Calu3 (cell line): ENCODE data around the gene FREM1. TPM values are rescaled to one million over a fixed set of nuclear protein-coding genes. Genes with fewer than 3 reads are reported as not detected.

Experiments
- BruUV-seq: library from RNA; stranded (reverse); fragments of 400-500 nt; replicated peaks from 2 replicates; lab custom pipeline; 2021; lab: Mats Ljungman, UMichigan
- CTCF ChIA-PET: fragments of 300-600 bp; sonication (Branson Sonifier 250); formaldehyde crosslinking; loops from one replicate; lab custom pipeline; 2022; ENCODE audit warnings: antibody characterized with exemption; lab: Charles Lee
- DNase-seq: peaks from one replicate; pipeline ENCODE4 v3.0.0; 2022
- H3K27ac Mint-ChIP-seq: one replicate; pipeline ENCODE4 v1.8.0; 2022; ENCODE audit warnings: mixed read lengths; ENCODE audit not compliant: unreplicated experiment
- H3K27me3 Mint-ChIP-seq: one replicate; pipeline ENCODE4 v1.8.0; 2022; ENCODE audit warnings: mixed read lengths; ENCODE audit not compliant: unreplicated experiment
- H3K36me3 Mint-ChIP-seq: one replicate; pipeline ENCODE4 v1.8.0; 2022; ENCODE audit warnings: mild to moderate bottlenecking, moderate library complexity, mixed read lengths; ENCODE audit not compliant: insufficient read depth, unreplicated experiment
- H3K4me1 Mint-ChIP-seq: one replicate; pipeline ENCODE4 v1.8.0; 2022; ENCODE audit warnings: mild to moderate bottlenecking, low read depth, mixed read lengths; ENCODE audit not compliant: unreplicated experiment
- H3K4me3 Mint-ChIP-seq: one replicate; pipeline ENCODE4 v1.8.0; 2022; ENCODE audit warnings: mild to moderate bottlenecking, low read depth, moderate library complexity, mixed read lengths; ENCODE audit not compliant: unreplicated experiment
- H3K9me3 Mint-ChIP-seq: one replicate; pipeline ENCODE4 v1.8.0; 2022; ENCODE audit warnings: low read depth, mixed read lengths; ENCODE audit not compliant: unreplicated experiment
- CTCF ChIP-seq: fragments of 200-600 bp; IDR thresholded peaks from one replicate; pipeline ENCODE4 v1.8.0; 2022; ENCODE audit warnings: antibody characterized with exemption; ENCODE audit not compliant: unreplicated experiment
- intact Hi-C: fragments of 100-400 bp; cut with micrococcal nuclease; formaldehyde crosslinking; loops from one replicate; pipeline ENCODE4 v1.10.0; 2022; ENCODE audit not compliant: unreplicated experiment
- total RNA-seq: library from RNA; stranded (reverse); gene quantifications from 2 replicates; pipeline ENCODE4 v1.2.3, GENCODE V29; 2022

FREM1 gene
- total RNA-seq, 1 experiment from 2014 or later: not detected

GRCh38 chr9:14893280-14893679, 16.9 kb downstream of the FREM1 start:
- H3K27ac Mint-ChIP-seq: no peak overlapping the region
- no peaks in the 10 kb centered on the region for H3K36me3 Mint-ChIP-seq
- peaks cover 10% of the 10 kb centered on the region for H3K4me1 Mint-ChIP-seq
- intact Hi-C loops: no loop called here
- BruUV-seq: no TSS peak
- no peaks in the 10 kb centered on the region for H3K27me3 Mint-ChIP-seq
- no peak overlapping the region for H3K4me3 Mint-ChIP-seq
- CTCF ChIA-PET: no interaction called here
- no peak for DNase-seq
- no peak for TF ChIP-seq CTCF
- H3K9me3 Mint-ChIP-seq: no peaks in the 10 kb centered on the region

GRCh38 chr9:14891332-14891731, 18.9 kb downstream of the FREM1 start:
- Mint-ChIP-seq H3K36me3 (no peaks in the 10 kb centered on the region), H3K4me3 (no peak overlapping the region), H3K4me1 (peaks cover 12% of the 10 kb centered on the region), H3K27me3 (no peaks in the 10 kb centered on the region), H3K9me3 (no peaks in the 10 kb centered on the region), H3K27ac (no peak overlapping the region)
- CTCF ChIA-PET: no interaction called here
- BruUV-seq: no TSS peak
- TF ChIP-seq CTCF: no peak
- no peak for DNase-seq
- intact Hi-C loops: no loop called here

GRCh38 chr9:14889451-14889850, 20.8 kb downstream of the FREM1 start:
- no TSS peak for BruUV-seq
- TF ChIP-seq CTCF: no peak
- Mint-ChIP-seq H3K9me3 (no peaks in the 10 kb centered on the region), H3K36me3 (no peaks in the 10 kb centered on the region), H3K27me3 (no peaks in the 10 kb centered on the region), H3K4me3 (no peak overlapping the region), H3K27ac (no peak overlapping the region), H3K4me1 (peaks cover 12% of the 10 kb centered on the region)
- intact Hi-C loops: no loop called here
- no peak for DNase-seq
- CTCF ChIA-PET: no interaction called here

GRCh38 chr9:14888875-14889274, 21.4 kb downstream of the FREM1 start:
- TF ChIP-seq CTCF: no peak
- DNase-seq: no peak
- Mint-ChIP-seq H3K4me1 (peaks cover 12% of the 10 kb centered on the region), H3K27me3 (no peaks in the 10 kb centered on the region), H3K9me3 (no peaks in the 10 kb centered on the region), H3K4me3 (no peak overlapping the region), H3K27ac (no peak overlapping the region), H3K36me3 (no peaks in the 10 kb centered on the region)
- intact Hi-C loops: no loop called here
- CTCF ChIA-PET: no interaction called here
- no TSS peak for BruUV-seq
